ENCODE data around the gene DHRS3.

GRCh38 chr1:12549460-12550349 lies 68.3 kb downstream of the DHRS3 start:
- TF ChIP-seq, protein P1, sequence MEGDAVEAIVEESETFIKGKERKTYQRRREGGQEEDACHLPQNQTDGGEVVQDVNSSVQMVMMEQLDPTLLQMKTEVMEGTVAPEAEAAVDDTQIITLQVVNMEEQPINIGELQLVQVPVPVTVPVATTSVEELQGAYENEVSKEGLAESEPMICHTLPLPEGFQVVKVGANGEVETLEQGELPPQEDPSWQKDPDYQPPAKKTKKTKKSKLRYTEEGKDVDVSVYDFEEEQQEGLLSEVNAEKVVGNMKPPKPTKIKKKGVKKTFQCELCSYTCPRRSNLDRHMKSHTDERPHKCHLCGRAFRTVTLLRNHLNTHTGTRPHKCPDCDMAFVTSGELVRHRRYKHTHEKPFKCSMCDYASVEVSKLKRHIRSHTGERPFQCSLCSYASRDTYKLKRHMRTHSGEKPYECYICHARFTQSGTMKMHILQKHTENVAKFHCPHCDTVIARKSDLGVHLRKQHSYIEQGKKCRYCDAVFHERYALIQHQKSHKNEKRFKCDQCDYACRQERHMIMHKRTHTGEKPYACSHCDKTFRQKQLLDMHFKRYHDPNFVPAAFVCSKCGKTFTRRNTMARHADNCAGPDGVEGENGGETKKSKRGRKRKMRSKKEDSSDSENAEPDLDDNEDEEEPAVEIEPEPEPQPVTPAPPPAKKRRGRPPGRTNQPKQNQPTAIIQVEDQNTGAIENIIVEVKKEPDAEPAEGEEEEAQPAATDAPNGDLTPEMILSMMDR (IDR thresholded peaks at IDR 0.05; ENCODE audit: low read depth, low read length): no peak
- no peak for TF ChIP-seq EZH2phosphoT487 (IDR thresholded peaks at IDR 0.05; ENCODE audit: low read depth)
